ENCODE data around the gene CCDC188.

CCDC188 gene

GRCh38 chr22:20116951-20117632 is 33.8 kb downstream of the CCDC188 start, which contains the start of gene TRMT2A (continued):
- TF ChIP-seq HIC1 (tag by site-specific recombination; IDR thresholded peaks at IDR 0.05): peak; percentile 56; the same call in 1 of the 2 replicates
- TF ChIP-seq ZNF513 (tag by site-specific recombination; IDR thresholded peaks at IDR 0.05): no peak
- no peak for TF ChIP-seq ZNF529 (tag by site-specific recombination; IDR thresholded peaks at IDR 0.05; ENCODE audit: insufficient replicate concordance)
- TF ChIP-seq ZNF677 (tag by site-specific recombination; IDR thresholded peaks at IDR 0.05): peak; percentile 8; the same call in 1 of the 2 replicates
- TF ChIP-seq RBAK (tag by site-specific recombination; IDR thresholded peaks at IDR 0.05): no peak
- no peak for TF ChIP-seq GFI1B (tag by site-specific recombination; IDR thresholded peaks at IDR 0.05)
- TF ChIP-seq ZBTB17 (tag by site-specific recombination; IDR thresholded peaks at IDR 0.05): peak; percentile 88
- peak; percentile 96 for TF ChIP-seq SP3 (tag by site-specific recombination; IDR thresholded peaks at IDR 0.05)
- TF ChIP-seq ZXDB (tag by site-specific recombination; IDR thresholded peaks at IDR 0.05): peak; percentile 95
- TF ChIP-seq ZNF148 (tag by site-specific recombination; IDR thresholded peaks at IDR 0.05; ENCODE audit: borderline replicate concordance): peak; percentile 51; the same call in 1 of the 2 replicates
- peak; percentile 19; the same call in 1 of the 2 replicates for TF ChIP-seq ZNF704 (tag by site-specific recombination; IDR thresholded peaks at IDR 0.05)
- TF ChIP-seq PRDM4 (tag by site-specific recombination; IDR thresholded peaks at IDR 0.05): peak; percentile 60
- 0 out of 2 replicates have a peak, but pooled peaks have one; percentile 57 for TF ChIP-seq ZNF645 (tag by site-specific recombination; IDR thresholded peaks at IDR 0.05)
- peak; percentile 49; the same call in 1 of the 2 replicates for TF ChIP-seq ZNF843 (tag by site-specific recombination; IDR thresholded peaks at IDR 0.05)
- peak; percentile 83 for TF ChIP-seq ZSCAN23 (tag by site-specific recombination; IDR thresholded peaks at IDR 0.05)
- TF ChIP-seq OVOL3 (tag by site-specific recombination; IDR thresholded peaks at IDR 0.05): peak; percentile 58; the same call in 1 of the 2 replicates
- peak; percentile 100 for TF ChIP-seq ZBTB26 (tag by site-specific recombination; optimal IDR thresholded peaks at IDR 0.05)
- TF ChIP-seq YY1 (tag by site-specific recombination; IDR thresholded peaks at IDR 0.05): peak; percentile 79
- no peak for TF ChIP-seq HOXD13 (CRISPR knock-in tag; IDR thresholded peaks at IDR 0.05; ENCODE audit: borderline replicate concordance)
- TF ChIP-seq, protein P1, sequence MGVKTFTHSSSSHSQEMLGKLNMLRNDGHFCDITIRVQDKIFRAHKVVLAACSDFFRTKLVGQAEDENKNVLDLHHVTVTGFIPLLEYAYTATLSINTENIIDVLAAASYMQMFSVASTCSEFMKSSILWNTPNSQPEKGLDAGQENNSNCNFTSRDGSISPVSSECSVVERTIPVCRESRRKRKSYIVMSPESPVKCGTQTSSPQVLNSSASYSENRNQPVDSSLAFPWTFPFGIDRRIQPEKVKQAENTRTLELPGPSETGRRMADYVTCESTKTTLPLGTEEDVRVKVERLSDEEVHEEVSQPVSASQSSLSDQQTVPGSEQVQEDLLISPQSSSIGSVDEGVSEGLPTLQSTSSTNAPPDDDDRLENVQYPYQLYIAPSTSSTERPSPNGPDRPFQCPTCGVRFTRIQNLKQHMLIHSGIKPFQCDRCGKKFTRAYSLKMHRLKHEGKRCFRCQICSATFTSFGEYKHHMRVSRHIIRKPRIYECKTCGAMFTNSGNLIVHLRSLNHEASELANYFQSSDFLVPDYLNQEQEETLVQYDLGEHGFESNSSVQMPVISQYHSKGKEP (tag by site-specific recombination; IDR thresholded peaks at IDR 0.05): peak; percentile 73
- no peak for TF ChIP-seq ATF2 (tag by site-specific recombination; IDR thresholded peaks at IDR 0.05; ENCODE audit: low read depth)
